OCI-LY7 (cell line): ENCODE measurements around the gene NDUFS8.

Source experiments
- EZH2phosphoT487 ChIP-seq: fragments of 200-600 bp; sonication (generic); IDR thresholded peaks from 2 replicates; pipeline ENCODE4 v1.6.1; 2018; ENCODE audit warnings: low read depth, borderline replicate concordance, mild to moderate bottlenecking, mixed run types, antibody characterized with exemption, low read length, moderate library complexity, mixed read lengths
- TF ChIP-seq, protein P1 (sequence below): fragments of 200-600 bp; sonication (generic); conservative IDR thresholded peaks from 2 replicates; pipeline ENCODE4 v1.5.1; 2014; ENCODE audit warnings: mild to moderate bottlenecking, antibody characterized with exemption, low read length, moderate library complexity, mixed read lengths

DNA sequence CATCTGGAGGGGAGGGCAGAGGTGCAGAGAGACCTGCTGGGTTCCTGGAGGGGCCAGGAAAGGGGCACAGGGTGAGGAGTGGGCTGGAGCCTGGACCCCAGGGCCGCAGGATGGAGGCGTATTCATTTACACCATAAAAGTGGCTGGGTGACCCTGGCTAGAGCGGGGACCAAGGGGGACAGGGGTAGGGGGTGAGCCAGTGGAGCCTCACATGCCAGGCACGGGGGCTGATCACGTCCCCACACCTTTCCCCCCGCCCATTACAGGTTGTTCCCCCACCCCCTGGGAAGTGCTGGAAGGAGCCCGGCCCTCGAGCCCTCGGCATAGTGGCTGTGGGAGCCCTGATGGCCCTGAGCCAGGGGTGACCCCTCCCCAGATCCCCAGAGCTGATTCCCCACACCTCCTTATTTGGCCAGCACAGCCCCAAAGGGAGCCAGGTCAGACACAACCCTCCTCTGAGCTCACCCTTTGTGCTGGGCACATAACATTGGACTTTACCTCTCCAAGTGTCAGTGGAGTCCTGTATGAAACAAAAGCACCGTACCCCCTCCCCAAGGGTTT is 9.1 kb downstream of the NDUFS8 start:
- TF ChIP-seq, protein P1, sequence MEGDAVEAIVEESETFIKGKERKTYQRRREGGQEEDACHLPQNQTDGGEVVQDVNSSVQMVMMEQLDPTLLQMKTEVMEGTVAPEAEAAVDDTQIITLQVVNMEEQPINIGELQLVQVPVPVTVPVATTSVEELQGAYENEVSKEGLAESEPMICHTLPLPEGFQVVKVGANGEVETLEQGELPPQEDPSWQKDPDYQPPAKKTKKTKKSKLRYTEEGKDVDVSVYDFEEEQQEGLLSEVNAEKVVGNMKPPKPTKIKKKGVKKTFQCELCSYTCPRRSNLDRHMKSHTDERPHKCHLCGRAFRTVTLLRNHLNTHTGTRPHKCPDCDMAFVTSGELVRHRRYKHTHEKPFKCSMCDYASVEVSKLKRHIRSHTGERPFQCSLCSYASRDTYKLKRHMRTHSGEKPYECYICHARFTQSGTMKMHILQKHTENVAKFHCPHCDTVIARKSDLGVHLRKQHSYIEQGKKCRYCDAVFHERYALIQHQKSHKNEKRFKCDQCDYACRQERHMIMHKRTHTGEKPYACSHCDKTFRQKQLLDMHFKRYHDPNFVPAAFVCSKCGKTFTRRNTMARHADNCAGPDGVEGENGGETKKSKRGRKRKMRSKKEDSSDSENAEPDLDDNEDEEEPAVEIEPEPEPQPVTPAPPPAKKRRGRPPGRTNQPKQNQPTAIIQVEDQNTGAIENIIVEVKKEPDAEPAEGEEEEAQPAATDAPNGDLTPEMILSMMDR, result no peak
- TF ChIP-seq EZH2phosphoT487, result no peak
